AG04449 (cell line): ENCODE data around the gene AP3M1.

ENCODE experiments used
- CTCF ChIA-PET: fragments of 350-600 bp; formaldehyde crosslinking; extraction: SDS; loops from one replicate; lab custom pipeline; 2021; ENCODE audit warnings: antibody characterized with exemption; lab: Yijun Ruan, JAX
- POLR2A ChIA-PET: fragments of 400-600, 350-600 bp; formaldehyde crosslinking; extraction: SDS; loops from one replicate; lab custom pipeline; 2020; ENCODE audit warnings: antibody characterized with exemption, inconsistent platforms; lab: Yijun Ruan, JAX
- DNase-seq: peaks from one replicate; pipeline ENCODE4 v3.0.0-alpha.2; 2010; ENCODE audit warnings: low read depth, low spot score
- H3K4me3 ChIP-seq: 2 replicates; pipeline ENCODE4 v1.5.1; 2011; ENCODE audit warnings: low read depth, mild to moderate bottlenecking, control low read depth, low read length
- CTCF ChIP-seq: IDR thresholded peaks from one replicate; pipeline ENCODE4 v1.5.1; 2011; ENCODE audit warnings: mild to moderate bottlenecking, moderate library complexity, low read length, control low read depth, inconsistent platforms; ENCODE audit not compliant: insufficient read depth; ENCODE audit errors: missing control alignments

AP3M1 gene

GRCh38 chr10:74079936-74080590 is 70.6 kb downstream of the AP3M1 start:
- no peak for DNase-seq
- no peak overlapping the region for H3K4me3 ChIP-seq
- ChIA-PET CTCF (interaction anchor here (0.8 to 7.1 kb wide), 23 partner anchors 8 to 231 kb away, joined by 3 to 87 read pairs (median 10); no protein-coding TSS in a partner anchor), POLR2A (interaction anchor here (1.4 kb wide), 1 partner anchor 81 kb away, joined by 6 read pairs; the partner anchor contains the start of gene VCL)
- TF ChIP-seq CTCF = no peak

GRCh38 chr10:74079028-74079935 is 71.3 kb downstream of the AP3M1 start:
- TF ChIP-seq CTCF = no peak
- POLR2A ChIA-PET = interaction anchor here (1.4 kb wide), 1 partner anchor 81 kb away, joined by 6 read pairs; the partner anchor contains the start of gene VCL
- CTCF ChIA-PET = interaction anchor here (1.0 to 7.1 kb wide), 15 partner anchors 11 to 231 kb away, joined by 3 to 87 read pairs (median 12); no protein-coding TSS in a partner anchor
- no peak for DNase-seq
- H3K4me3 ChIP-seq = no peak overlapping the region

- ChIA-PET POLR2A (no interaction called here), CTCF (interaction anchor here (1.7 to 7.1 kb wide), 4 partner anchors 16 to 190 kb away, joined by 4 to 87 read pairs (median 30); no protein-coding TSS in a partner anchor)
- TF ChIP-seq CTCF = no peak
- H3K4me3 ChIP-seq = no peak overlapping the region
- no peak for DNase-seq
These were observed 72.6 kb downstream of the AP3M1 start for GRCh38 chr10:74078037-74078436.

- H3K4me3 ChIP-seq = no peak overlapping the region
- POLR2A ChIA-PET = no interaction called here
- CTCF ChIA-PET = interaction anchor here (1.3 to 6.2 kb wide), 4 partner anchors 78 to 197 kb away, joined by 3 to 87 read pairs (median 4); no protein-coding TSS in a partner anchor
- TF ChIP-seq CTCF = no peak
- DNase-seq = no peak
These were observed 73.2 kb downstream of the AP3M1 start for GRCh38 chr10:74077416-74077815.

- ChIA-PET CTCF (interaction anchor here (1.0 to 2.0 kb wide), 7 partner anchors 14 to 197 kb away, joined by 3 to 6 read pairs (median 3); no protein-coding TSS in a partner anchor), POLR2A (no interaction called here)
- no peak for DNase-seq
- H3K4me3 ChIP-seq = no peak overlapping the region
- no peak for TF ChIP-seq CTCF
These were observed 73.7 kb downstream of the AP3M1 start for GRCh38 chr10:74076961-74077360.
